Panc1 (cell line): ENCODE measurements around the gene MPRIP. TPM values are rescaled to one million over a fixed set of nuclear protein-coding genes. Genes with fewer than 3 reads are reported as not detected.

Experiments used
- ATAC-seq: fragments of 200-7000 bp; cut with Tn5 transposase; 2 replicates; pipeline ENCODE4 v1.9.1; 2020; ENCODE audit warnings: mild to moderate bottlenecking, moderate library complexity
- BruUV-seq: library from RNA; stranded (reverse); fragments of 400-500 nt; replicated peaks from 2 replicates; lab custom pipeline; 2021; lab: Mats Ljungman, UMichigan
- CTCF ChIA-PET: fragments of 300-600 bp; sonication (Branson Sonifier 250); formaldehyde crosslinking; loops from one replicate; lab custom pipeline; 2022; ENCODE audit warnings: antibody characterized with exemption; lab: Charles Lee
- POLR2A ChIA-PET: fragments of 300-600 bp; sonication (Branson Sonifier 250); formaldehyde crosslinking; loops from one replicate; lab custom pipeline; 2022; ENCODE audit warnings: antibody characterized with exemption; lab: Charles Lee
- DNase-seq: peaks from one replicate; pipeline ENCODE4 v3.0.0-alpha.2; 2010; ENCODE audit warnings: low read depth, low spot score
- H3K27ac ChIP-seq: 2 replicates; pipeline ENCODE4 v1.5.1; 2011; ENCODE audit warnings: mild to moderate bottlenecking, low read length, inconsistent platforms
- H3K27me3 ChIP-seq: fragments of 200-500 bp; sonication (Bioruptor generic); 2 replicates; pipeline ENCODE4 v1.6.0; 2014; ENCODE audit warnings: low read length, inconsistent platforms; ENCODE audit not compliant: control insufficient read depth, insufficient read depth
- H3K36me3 ChIP-seq: fragments of 200-500 bp; sonication (Bioruptor generic); 2 replicates; pipeline ENCODE4 v1.5.1; 2014; ENCODE audit warnings: inconsistent platforms, mild to moderate bottlenecking, low read length, moderate library complexity; ENCODE audit not compliant: control insufficient read depth, insufficient read depth
- H3K4me1 ChIP-seq: 2 replicates; pipeline ENCODE4 v1.5.1; 2011; ENCODE audit warnings: inconsistent platforms, mild to moderate bottlenecking, low read length, moderate library complexity; ENCODE audit not compliant: control insufficient read depth, insufficient read depth
- H3K4me3 ChIP-seq, 2 experiments: 2 replicates each; pipeline ENCODE4 v1.5.1; 2011 to 2012; ENCODE audit warnings: low read depth in 2 of 2, low read length in 2 of 2, mild to moderate bottlenecking in 2 of 2, inconsistent platforms in 1 of 2, moderate library complexity in 1 of 2
- H3K9me3 ChIP-seq: fragments of 200-500 bp; sonication (Bioruptor generic); 2 replicates; pipeline ENCODE4 v1.5.1; 2014; ENCODE audit warnings: low read depth, mild to moderate bottlenecking, inconsistent platforms, low read length, moderate library complexity; ENCODE audit not compliant: control insufficient read depth, insufficient read depth
- POLR2AphosphoS5 ChIP-seq: IDR thresholded peaks from 2 replicates; pipeline ENCODE4 v1.6.1; 2012; ENCODE audit warnings: mild to moderate bottlenecking, low read depth, low read length, moderate library complexity
- SIN3A ChIP-seq: IDR thresholded peaks from 2 replicates; pipeline ENCODE4 v1.6.1; 2012; ENCODE audit warnings: low read depth, mild to moderate bottlenecking, low read length, moderate library complexity, borderline replicate concordance; ENCODE audit not compliant: insufficient read depth
- TCF7L2 ChIP-seq: IDR thresholded peaks from 2 replicates; pipeline ENCODE4 v1.6.1; 2011; ENCODE audit warnings: mild to moderate bottlenecking, low read depth, low read length, inconsistent platforms
- in situ Hi-C: cut with HindIII; loops from 2 replicates; pipeline ENCODE4 v1.10.0; 2016; ENCODE audit warnings: low sequenced_read_pairs, low pct_unique_long_range_greater_than_20kb
- intact Hi-C: fragments of 100-400 bp; cut with micrococcal nuclease; formaldehyde crosslinking; loops from one replicate; pipeline ENCODE4 v1.10.0; 2022; ENCODE audit not compliant: unreplicated experiment
- total RNA-seq: library from RNA; stranded (reverse); gene quantifications from one replicate; pipeline ENCODE4 v1.2.1, GENCODE V29; 2021; ENCODE audit not compliant: unreplicated experiment
- TF ChIP-seq, protein P1 (sequence below): fragments of 450-650 bp; IDR thresholded peaks from 2 replicates; pipeline ENCODE4 v1.5.1; 2017; ENCODE audit warnings: mild to moderate bottlenecking
- TF ChIP-seq, protein P2 (sequence below), 2 experiments: IDR thresholded peaks; 2 replicates each; pipeline ENCODE4 v1.6.1; 2011 to 2012; ENCODE audit warnings: low read depth in 2 of 2, control low read depth in 1 of 2, low read length in 1 of 2, mild to moderate bottlenecking in 1 of 2, moderate library complexity in 1 of 2; ENCODE audit not compliant: insufficient read depth in 1 of 2

Gene MPRIP
- total RNA-seq, 1 experiment from 2014 or later = 155 TPM

DNA sequence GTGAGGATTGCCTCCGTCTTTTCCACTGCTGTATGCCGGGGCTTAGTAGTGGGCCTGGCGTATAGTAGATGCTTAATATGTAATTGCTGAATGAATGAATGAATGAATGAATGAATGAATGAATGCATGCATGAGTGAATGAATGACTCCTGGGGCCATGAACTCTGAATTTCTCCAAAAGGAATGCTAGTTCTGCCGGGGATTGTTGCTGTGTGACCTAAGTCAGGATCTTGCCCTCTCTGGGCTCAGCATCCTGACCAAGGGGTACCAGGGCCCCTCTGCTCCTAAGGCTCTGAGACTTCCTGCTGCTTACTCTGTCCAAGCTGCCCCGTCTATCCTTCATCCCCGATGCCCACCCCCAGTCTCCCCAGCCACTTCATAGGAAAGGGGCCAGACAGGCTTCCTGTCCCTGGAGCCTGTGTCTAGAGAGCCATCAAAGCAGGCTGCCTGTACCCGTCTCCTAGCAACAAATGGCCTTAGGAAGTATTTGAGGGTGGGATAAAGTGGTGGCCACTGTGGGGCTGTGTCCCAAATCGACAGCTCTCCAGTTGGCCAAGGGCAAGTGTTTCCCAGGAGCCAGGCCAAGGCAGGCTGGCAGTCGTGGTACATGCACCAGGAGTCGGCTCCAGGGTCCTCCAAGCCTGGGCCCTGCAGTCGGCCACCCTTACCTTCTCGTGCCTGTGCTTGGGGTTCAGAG is 11.6 kb upstream of the MPRIP start:
- ChIA-PET CTCF (no interaction called here), POLR2A (no interaction called here)
- in situ Hi-C loops = no loop called here
- peaks cover 10% of the 10 kb centered on the region for H3K4me1 ChIP-seq
- H3K27me3 ChIP-seq = no peaks in the 10 kb centered on the region
- DNase-seq (no peak), ATAC-seq (no peak)
- no peaks in the 10 kb centered on the region for H3K36me3 ChIP-seq
- H3K27ac ChIP-seq = no peak overlapping the region
- BruUV-seq = no TSS peak
- no peaks in the 10 kb centered on the region for H3K9me3 ChIP-seq
- TF ChIP-seq, protein P1, sequence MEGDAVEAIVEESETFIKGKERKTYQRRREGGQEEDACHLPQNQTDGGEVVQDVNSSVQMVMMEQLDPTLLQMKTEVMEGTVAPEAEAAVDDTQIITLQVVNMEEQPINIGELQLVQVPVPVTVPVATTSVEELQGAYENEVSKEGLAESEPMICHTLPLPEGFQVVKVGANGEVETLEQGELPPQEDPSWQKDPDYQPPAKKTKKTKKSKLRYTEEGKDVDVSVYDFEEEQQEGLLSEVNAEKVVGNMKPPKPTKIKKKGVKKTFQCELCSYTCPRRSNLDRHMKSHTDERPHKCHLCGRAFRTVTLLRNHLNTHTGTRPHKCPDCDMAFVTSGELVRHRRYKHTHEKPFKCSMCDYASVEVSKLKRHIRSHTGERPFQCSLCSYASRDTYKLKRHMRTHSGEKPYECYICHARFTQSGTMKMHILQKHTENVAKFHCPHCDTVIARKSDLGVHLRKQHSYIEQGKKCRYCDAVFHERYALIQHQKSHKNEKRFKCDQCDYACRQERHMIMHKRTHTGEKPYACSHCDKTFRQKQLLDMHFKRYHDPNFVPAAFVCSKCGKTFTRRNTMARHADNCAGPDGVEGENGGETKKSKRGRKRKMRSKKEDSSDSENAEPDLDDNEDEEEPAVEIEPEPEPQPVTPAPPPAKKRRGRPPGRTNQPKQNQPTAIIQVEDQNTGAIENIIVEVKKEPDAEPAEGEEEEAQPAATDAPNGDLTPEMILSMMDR = no peak
- no peak for TF ChIP-seq SIN3A
- TF ChIP-seq, protein P2, sequence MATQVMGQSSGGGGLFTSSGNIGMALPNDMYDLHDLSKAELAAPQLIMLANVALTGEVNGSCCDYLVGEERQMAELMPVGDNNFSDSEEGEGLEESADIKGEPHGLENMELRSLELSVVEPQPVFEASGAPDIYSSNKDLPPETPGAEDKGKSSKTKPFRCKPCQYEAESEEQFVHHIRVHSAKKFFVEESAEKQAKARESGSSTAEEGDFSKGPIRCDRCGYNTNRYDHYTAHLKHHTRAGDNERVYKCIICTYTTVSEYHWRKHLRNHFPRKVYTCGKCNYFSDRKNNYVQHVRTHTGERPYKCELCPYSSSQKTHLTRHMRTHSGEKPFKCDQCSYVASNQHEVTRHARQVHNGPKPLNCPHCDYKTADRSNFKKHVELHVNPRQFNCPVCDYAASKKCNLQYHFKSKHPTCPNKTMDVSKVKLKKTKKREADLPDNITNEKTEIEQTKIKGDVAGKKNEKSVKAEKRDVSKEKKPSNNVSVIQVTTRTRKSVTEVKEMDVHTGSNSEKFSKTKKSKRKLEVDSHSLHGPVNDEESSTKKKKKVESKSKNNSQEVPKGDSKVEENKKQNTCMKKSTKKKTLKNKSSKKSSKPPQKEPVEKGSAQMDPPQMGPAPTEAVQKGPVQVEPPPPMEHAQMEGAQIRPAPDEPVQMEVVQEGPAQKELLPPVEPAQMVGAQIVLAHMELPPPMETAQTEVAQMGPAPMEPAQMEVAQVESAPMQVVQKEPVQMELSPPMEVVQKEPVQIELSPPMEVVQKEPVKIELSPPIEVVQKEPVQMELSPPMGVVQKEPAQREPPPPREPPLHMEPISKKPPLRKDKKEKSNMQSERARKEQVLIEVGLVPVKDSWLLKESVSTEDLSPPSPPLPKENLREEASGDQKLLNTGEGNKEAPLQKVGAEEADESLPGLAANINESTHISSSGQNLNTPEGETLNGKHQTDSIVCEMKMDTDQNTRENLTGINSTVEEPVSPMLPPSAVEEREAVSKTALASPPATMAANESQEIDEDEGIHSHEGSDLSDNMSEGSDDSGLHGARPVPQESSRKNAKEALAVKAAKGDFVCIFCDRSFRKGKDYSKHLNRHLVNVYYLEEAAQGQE (IDR thresholded peaks at IDR 0.05; ENCODE audit: insufficient read depth in 1 of 2, low read depth in 2 of 2, low read length in 1 of 2) = no peak
- H3K4me3 ChIP-seq = no peak overlapping the region
- intact Hi-C loops = no loop called here

DNA sequence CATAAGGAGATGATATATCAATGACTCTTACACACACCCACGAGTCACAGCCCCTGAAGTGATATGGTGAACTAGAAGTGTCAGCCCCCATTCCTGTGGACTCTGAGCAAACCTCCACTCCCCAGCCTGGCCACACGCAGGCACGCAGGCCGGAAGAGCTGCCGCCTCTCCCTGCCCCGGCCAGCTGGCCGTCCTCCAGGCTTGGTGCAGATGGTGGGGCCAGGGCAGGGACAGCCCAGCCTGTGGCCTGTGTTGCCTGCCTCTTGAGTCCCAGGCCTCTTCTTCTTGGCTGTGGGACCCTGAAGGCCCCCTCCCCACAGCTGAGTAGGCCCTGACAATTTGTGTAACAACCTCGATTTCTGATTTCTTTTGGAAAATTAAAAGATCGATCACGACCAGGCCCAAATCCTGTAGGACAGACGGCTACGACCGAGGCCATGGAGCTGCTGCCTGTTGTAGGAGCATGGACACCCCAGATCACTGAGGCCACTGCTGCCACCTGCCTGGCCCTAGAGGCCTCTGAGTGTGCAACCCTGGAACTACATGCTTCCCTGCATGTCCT is 10.0 kb upstream of the MPRIP start:
- Histone ChIP-seq H3K9me3 (no peaks in the 10 kb centered on the region), H3K27ac (peak overlapping the region; percentile 54; the same call in 1 of the 2 replicates), H3K36me3 (no peaks in the 10 kb centered on the region), H3K4me1 (peaks cover 10% of the 10 kb centered on the region), H3K4me3 (no peak overlapping the region), H3K27me3 (no peaks in the 10 kb centered on the region)
- ATAC-seq (peak; percentile 87), DNase-seq (no peak)
- in situ Hi-C loops = no loop called here
- ChIA-PET CTCF (no interaction called here), POLR2A (no interaction called here)
- TF ChIP-seq, protein P1 = no peak; the same call in 1 of the 2 replicates
- no peak for TF ChIP-seq POLR2AphosphoS5
- TF ChIP-seq SIN3A = no peak
- TF ChIP-seq, protein P2 (IDR thresholded peaks at IDR 0.05; ENCODE audit: insufficient read depth in 1 of 2, low read depth in 2 of 2, low read length in 1 of 2) = no peak
- TF ChIP-seq TCF7L2 = no peak
- BruUV-seq = no TSS peak
- intact Hi-C loops = no loop called here
